ENCODE results near the gene ANO7.
A peak's percentile ranks its signal among the peaks of the same experiment; 100 is the strongest.

The ANO7 gene

DNA sequence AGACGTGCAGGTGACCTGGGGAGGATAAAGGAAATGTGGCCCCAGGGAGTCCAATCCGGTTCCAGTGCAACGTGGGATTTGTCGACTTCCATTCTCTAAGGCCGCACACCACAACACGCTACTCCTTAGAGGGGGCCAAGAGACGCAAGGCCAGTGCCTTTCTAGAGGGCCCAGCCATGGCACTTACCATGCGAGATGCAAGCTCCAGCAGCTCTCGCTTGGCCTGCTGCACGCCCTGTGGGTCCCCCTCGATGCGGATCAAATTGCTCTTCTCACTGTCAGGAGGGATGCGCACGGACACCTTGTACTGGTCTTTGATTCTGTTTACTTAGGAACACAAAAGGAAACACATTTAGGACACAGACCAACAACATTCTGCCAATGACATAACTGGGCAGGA, 61.2 kb downstream of the ANO7 start:
- TF ChIP-seq, protein P1, sequence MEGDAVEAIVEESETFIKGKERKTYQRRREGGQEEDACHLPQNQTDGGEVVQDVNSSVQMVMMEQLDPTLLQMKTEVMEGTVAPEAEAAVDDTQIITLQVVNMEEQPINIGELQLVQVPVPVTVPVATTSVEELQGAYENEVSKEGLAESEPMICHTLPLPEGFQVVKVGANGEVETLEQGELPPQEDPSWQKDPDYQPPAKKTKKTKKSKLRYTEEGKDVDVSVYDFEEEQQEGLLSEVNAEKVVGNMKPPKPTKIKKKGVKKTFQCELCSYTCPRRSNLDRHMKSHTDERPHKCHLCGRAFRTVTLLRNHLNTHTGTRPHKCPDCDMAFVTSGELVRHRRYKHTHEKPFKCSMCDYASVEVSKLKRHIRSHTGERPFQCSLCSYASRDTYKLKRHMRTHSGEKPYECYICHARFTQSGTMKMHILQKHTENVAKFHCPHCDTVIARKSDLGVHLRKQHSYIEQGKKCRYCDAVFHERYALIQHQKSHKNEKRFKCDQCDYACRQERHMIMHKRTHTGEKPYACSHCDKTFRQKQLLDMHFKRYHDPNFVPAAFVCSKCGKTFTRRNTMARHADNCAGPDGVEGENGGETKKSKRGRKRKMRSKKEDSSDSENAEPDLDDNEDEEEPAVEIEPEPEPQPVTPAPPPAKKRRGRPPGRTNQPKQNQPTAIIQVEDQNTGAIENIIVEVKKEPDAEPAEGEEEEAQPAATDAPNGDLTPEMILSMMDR (IDR thresholded peaks at IDR 0.05), result no peak
- H3K4me3 ChIP-seq, result no peak overlapping the region
- no peak overlapping the region for H3K27ac ChIP-seq
- no peak for DNase-seq (ENCODE audit: low spot score)

DNA sequence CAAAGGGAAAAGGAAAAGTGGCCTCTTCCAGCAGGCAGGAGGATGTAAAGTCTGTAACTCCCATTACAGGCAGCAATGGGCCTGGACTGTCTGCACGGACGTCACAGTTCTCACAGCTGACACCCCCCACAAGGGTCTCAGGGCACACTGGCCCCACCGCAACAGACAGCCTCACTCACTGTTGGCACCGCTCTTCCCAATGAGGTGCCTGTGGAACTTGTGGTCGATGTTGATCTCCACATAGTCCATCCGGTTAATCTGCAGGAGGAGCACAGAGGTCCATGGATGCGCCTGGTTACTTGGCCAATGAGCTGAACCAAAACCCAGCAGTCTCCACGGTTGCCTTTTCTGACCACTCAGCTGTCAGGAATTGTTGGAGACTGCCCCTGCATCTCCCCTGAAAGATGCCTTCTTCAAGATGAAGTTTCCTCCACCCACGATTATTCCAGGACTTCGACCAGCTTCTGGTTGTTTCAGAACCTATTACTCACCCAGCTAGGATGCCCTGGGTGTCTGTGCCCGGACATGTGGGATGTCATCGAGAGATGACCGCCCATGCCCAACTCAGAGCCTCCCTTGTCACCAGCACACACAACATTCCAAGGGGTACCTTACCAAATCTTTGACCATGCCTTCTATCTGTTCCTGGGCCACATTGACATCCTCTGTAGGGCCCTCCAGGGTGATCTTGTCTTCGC, 64.5 kb downstream of the ANO7 start:
- Histone ChIP-seq H3K27ac (no peak overlapping the region), H3K4me3 (no peak overlapping the region)
- peak; percentile 8 for DNase-seq (ENCODE audit: low spot score)
- TF ChIP-seq, protein P1 (IDR thresholded peaks at IDR 0.05), result no peak

DNA sequence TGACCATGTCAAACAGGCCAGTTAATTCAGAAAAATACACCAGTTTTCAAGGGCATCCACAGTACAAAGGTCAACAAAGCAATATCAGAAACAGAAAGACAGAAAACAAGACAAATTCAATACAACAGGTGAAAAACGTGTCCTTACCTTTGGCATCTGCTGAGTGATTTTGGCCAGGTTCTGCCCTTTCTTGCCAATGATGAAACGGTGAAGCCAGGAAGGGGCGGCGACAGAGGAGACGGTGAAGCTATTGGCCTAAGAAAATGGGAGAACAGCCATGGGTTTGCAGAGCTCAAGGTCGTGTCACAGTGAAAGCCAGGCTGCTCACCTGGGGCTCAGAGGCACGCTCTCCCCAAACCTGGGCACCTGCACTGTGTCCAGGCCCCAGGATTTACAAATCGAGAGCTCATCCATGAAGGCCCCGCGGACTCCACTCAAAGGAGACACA, 66.5 kb downstream of the ANO7 start:
- Histone ChIP-seq H3K27ac (no peak overlapping the region), H3K4me3 (no peak overlapping the region)
- DNase-seq (ENCODE audit: low spot score), result no peak
- TF ChIP-seq, protein P1 (IDR thresholded peaks at IDR 0.05), result no peak

DNA sequence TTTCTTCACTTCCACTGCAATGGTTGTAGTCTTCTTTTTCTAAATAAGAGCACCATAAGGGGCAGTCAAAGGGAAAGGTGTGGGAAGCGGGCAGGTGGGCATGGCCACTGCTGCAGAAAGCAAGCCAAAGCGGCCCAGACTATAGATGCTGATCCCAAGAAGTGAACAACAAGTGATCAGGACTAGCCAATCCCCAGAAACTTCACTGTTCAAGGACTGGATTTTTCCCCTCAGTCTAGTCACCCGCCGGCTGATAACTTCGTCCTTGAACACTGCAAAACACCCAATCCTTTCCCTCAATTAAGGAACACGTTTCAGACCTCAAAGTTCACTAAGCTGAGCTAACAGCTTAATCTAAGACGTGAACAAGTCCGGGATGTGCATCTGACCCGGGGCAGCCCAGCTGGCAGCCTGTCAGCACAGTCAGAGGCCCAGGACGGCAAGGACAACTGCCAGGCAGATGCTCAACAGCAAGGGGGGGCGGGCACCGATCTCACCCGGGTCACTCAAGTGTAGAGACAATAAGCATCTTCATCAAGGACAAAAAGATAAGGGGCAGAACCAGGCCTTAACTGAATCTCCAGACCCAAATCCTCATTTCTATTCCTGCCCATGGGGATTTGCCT, 67.2 kb downstream of the ANO7 start:
- no peak overlapping the region for H3K4me3 ChIP-seq
- TF ChIP-seq, protein P1 (IDR thresholded peaks at IDR 0.05), result no peak
- DNase-seq (ENCODE audit: low spot score), result no peak
- no peak overlapping the region for H3K27ac ChIP-seq

DNA sequence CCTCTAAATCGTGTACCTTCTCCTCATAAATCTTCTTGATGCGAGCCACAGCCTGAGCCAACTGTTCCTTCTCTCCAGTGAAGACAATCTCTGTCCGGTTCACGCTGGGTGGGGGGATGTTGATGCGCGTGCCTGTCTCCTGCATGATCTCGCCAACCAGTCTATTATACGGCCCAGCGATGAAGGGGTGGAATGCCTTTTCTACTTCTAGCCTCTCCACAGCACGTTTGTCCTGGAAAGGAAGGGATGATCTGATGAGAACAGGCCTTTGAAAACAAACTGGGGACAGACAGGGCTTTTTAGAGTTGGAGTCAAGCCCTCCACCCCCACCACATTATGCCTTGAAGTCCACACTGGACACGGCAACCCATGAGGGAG, 67.7 kb downstream of the ANO7 start:
- Histone ChIP-seq H3K4me3 (no peak overlapping the region), H3K27ac (no peak overlapping the region)
- TF ChIP-seq, protein P1 (IDR thresholded peaks at IDR 0.05), result no peak
- DNase-seq (ENCODE audit: low spot score), result no peak

DNA sequence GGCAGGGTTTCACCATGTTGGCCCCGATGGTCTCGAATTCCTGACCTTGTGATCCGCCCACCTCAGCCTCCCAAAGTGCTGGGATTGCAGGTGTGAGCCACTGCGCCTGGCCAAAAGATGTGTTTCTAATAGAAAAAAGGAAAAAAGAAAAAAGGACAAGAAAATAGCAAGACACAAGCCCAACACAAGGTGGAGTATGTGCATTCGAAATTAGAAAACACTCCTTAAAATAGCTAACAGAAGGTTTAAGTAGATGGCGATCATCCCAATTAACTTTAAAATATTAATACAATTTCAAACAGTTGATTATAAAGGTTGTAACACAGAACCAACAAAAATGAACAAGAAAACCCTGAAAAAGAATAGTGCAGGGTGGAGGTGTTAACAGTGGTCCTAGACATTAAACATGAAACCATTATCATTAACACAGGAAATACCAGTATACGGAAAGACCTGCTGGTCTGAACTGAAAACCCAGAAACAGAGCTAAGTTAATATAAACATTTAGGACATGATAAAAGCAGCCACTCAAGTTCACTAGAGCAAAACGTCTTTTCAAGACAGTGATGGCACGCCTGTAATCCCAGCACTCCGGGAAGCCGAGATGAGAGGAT, 69.0 kb downstream of the ANO7 start:
- Histone ChIP-seq H3K27ac (no peak overlapping the region), H3K4me3 (no peak overlapping the region)
- TF ChIP-seq, protein P1 (IDR thresholded peaks at IDR 0.05), result no peak
- no peak for DNase-seq (ENCODE audit: low spot score)

Measured in coronary artery (tissue), 2 donors.